ENCODE results near the gene VSTM2B. TPM values are rescaled to one million over a fixed set of nuclear protein-coding genes. Genes with fewer than 3 reads are reported as not detected.

VSTM2B gene
- total RNA-seq, 4 donors from 2014 or later: not detected

DNA sequence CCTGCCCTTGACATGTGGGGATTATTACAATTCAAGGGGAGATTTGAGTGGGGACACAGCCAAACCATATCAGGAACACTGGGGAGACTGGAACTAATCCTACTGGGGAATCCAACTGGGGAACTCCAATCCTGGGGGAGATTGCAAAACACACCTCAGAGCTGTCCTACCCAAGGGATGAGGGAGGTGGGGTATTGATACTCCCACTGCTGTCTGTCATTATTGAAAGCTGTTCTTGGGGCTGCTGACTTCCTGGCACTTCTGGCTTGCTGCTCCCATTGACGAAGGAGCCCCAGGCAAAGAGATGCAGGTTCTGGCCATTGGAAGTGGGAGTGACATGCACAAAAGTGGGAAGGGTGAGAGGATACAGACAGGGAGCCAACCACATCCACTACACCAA, 55.6 kb downstream of the VSTM2B start:
- TF ChIP-seq, protein P1, sequence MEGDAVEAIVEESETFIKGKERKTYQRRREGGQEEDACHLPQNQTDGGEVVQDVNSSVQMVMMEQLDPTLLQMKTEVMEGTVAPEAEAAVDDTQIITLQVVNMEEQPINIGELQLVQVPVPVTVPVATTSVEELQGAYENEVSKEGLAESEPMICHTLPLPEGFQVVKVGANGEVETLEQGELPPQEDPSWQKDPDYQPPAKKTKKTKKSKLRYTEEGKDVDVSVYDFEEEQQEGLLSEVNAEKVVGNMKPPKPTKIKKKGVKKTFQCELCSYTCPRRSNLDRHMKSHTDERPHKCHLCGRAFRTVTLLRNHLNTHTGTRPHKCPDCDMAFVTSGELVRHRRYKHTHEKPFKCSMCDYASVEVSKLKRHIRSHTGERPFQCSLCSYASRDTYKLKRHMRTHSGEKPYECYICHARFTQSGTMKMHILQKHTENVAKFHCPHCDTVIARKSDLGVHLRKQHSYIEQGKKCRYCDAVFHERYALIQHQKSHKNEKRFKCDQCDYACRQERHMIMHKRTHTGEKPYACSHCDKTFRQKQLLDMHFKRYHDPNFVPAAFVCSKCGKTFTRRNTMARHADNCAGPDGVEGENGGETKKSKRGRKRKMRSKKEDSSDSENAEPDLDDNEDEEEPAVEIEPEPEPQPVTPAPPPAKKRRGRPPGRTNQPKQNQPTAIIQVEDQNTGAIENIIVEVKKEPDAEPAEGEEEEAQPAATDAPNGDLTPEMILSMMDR (IDR thresholded peaks at IDR 0.05): no peak
- no peak for ATAC-seq (ENCODE audit: low FRiP score)
- DNase-seq (ENCODE audit: low spot score): no peak

DNA sequence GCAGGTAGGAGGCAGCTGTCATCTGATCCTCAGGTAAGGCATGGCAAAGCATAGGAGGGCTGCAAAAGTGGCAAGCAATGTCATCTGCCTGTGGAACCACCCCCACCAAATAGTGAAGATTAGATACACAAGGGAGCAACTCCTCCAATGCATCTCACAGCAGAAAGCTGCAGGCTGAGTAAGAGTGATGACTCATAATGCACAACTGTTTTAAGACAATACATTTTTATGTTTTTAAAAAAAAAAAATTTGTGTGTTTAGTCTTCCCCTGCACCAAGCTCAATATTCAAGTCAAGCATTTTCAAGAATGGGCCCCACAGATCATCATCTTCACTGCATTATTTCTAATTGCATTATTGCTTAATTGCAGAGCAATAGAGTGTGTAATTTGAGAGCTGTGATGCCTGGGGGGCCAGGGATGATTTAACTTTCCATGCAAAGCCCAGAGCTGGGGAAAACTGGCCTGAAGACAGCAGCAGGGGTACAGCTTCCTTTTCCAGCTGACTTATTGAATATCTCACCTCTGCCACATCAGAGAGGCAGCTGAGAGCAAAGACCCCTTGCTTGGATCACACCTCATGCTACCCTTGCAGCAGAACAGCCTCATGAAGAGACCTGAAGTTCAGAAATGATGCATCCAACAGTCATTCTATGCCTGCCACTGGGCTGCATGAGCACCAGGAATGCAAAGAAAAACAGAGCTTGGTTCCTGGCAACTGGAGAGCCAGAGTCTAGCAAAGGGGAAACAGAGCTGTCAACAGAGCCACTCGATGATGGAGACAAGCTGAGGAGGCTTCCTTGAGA, 57.6 kb downstream of the VSTM2B start:
- DNase-seq (ENCODE audit: low spot score): no peak
- no peak for ATAC-seq (ENCODE audit: low FRiP score)
- TF ChIP-seq, protein P1 (IDR thresholded peaks at IDR 0.05): no peak

DNA sequence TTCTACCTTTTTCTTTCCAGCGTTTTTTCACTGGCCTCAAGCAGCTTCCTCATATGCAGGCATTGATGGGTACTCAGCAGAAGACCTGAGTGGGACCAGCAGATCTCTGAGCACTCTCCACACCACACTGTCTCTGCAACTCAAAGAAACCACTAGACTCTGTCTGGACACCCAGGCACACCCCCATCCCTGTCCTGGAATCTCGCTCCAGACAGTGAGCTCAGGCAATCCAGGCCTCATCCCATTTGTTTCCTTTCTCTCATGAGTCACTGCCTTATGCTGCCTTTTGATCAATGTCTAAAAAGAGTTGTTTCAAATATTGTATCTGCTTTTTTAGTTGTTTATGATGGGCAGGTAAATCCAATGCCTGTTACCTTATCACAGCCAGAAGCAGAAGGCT, 60.6 kb downstream of the VSTM2B start:
- TF ChIP-seq, protein P1 (IDR thresholded peaks at IDR 0.05): no peak
- no peak for DNase-seq (ENCODE audit: low spot score)
- ATAC-seq (ENCODE audit: low FRiP score): no peak

DNA sequence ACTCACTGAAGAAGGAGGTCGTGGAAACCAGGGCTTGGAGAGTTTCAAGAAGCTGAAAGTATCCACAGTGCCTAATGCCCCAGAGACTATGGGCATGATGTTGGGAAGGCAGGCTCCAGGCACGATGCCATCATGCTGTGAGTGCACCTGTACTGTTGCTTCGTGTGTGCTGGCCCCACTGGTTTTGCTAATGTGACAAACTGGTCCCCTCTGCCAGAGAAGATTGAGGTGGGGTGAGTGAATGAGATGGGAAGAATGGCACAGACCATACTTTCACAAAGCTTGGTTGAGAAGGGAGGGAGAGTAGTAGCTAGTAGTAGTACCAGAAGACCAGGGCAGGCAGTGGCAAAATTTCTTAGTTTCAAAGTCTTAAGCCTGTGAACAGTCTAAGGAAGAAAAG, 61.3 kb downstream of the VSTM2B start:
- DNase-seq (ENCODE audit: low spot score) (no peak), ATAC-seq (ENCODE audit: low FRiP score) (no peak)
- TF ChIP-seq, protein P1 (IDR thresholded peaks at IDR 0.05): no peak

DNA sequence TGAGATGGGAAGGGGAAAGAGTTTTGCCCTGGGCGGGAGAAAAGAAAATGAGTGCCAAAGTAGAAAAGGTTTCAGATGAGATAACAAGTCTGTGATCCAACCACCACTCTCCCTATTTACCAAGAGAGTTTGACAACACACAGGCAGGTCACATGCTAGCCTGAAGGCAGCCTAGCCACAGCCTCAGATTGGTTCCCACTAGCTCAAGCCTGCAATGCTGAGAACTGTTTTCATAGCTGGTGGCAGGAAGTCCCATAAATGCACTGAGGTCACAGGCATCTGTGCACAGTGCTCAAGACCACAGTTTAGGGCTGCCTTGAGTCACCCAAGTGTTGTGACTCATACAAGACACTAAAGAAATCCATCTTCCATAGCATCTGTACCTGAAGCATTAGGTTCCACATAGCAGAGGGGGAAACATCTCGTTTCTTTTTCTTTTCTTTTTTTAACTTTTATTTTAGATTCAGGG, 61.8 kb downstream of the VSTM2B start:
- ATAC-seq (ENCODE audit: low FRiP score) (no peak), DNase-seq (ENCODE audit: low spot score) (no peak)
- TF ChIP-seq, protein P1 (IDR thresholded peaks at IDR 0.05): no peak

DNA sequence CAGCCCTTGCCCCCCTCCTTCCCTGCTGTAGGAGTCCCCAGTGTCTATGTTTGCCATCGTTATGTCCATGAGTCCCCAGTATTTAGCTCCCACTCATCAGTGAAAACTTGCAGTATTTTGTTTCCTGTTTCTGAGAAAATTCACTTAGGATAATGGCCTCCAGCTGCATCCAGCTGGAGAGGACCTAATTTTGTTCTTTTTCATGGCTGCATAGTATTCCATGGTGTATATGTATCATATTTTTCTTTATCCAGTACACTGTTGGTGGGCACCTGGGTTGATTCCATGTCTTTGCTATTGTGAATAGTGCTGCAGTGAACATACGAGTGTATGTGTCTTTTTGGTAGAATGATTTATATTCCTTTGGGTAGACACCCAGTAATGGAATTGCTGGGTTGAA, 62.3 kb downstream of the VSTM2B start:
- TF ChIP-seq, protein P1 (IDR thresholded peaks at IDR 0.05): no peak
- DNase-seq (ENCODE audit: low spot score) (no peak), ATAC-seq (ENCODE audit: low FRiP score) (no peak)

DNA sequence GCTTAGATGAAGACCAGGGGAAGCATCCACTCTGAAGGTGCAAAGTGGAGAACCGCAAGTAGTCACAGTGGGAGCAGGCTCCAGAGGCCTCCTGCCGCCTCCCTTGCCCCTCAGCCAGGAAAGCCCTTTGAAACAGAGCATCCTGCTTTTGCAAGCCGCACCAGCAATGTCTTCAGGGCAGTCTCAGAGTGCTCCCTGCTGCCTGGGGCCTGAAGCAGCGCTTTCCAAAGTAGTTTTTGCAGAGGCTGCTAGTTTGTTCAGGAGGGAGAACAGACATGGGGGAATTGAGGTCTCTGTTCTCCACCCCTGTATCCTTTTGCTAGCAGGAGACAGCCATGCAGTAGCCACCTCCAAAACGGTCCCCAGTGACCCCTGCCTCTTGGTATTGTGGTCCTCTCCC, 64.5 kb downstream of the VSTM2B start:
- no peak for ATAC-seq (ENCODE audit: low FRiP score)
- TF ChIP-seq, protein P1 (IDR thresholded peaks at IDR 0.05): no peak
- DNase-seq (ENCODE audit: low spot score): no peak

Measured in omental fat pad (tissue), 4 donors.